Tongue (tissue), 2 donors: ENCODE data around the gene SPNS3. TPM values are rescaled to one million over a fixed set of nuclear protein-coding genes. Genes with fewer than 3 reads are reported as not detected.

Experiments used
- DNase-seq: peaks from one replicate; pipeline ENCODE4 v3.0.0-alpha.2; 2015
- total RNA-seq: library from RNA; depleted of rRNA; stranded (reverse); fragments of >200 nt; gene quantifications from one replicate; pipeline ENCODE4 v1.2.3, GENCODE V29; 2014

The SPNS3 gene
- total RNA-seq, 1 donor from 2014 or later = 1.1 TPM

- no peak for DNase-seq
These were observed 6.2 kb upstream of the SPNS3 start for GRCh38 chr17:4427505-4427904.

GRCh38 chr17:4436381-4436780 is 2.6 kb downstream of the SPNS3 start:
- DNase-seq = no peak

GRCh38 chr17:4436846-4437245 is 3.1 kb downstream of the SPNS3 start:
- no peak for DNase-seq

- no peak for DNase-seq
These were observed 4.6 kb downstream of the SPNS3 start for GRCh38 chr17:4438162-4438944.

GRCh38 chr17:4440021-4440420 is 6.3 kb downstream of the SPNS3 start:
- DNase-seq = no peak

- peak; percentile 71 for DNase-seq
These were observed 7.2 kb downstream of the SPNS3 start for GRCh38 chr17:4440690-4441686.

- DNase-seq = no peak
These were observed 8.8 kb downstream of the SPNS3 start for GRCh38 chr17:4442582-4442981.

- no peak for DNase-seq
These were observed 9.7 kb downstream of the SPNS3 start for GRCh38 chr17:4443476-4443875.

GRCh38 chr17:4444782-4445473 is 11.2 kb downstream of the SPNS3 start:
- DNase-seq = no peak

- DNase-seq = no peak
These were observed 12.0 kb downstream of the SPNS3 start for GRCh38 chr17:4445731-4446130.

- no peak for DNase-seq
These were observed 12.8 kb downstream of the SPNS3 start for GRCh38 chr17:4446326-4447071.

GRCh38 chr17:4448197-4448980 is 14.6 kb downstream of the SPNS3 start:
- DNase-seq = no peak

GRCh38 chr17:4449736-4450135 is 16.0 kb downstream of the SPNS3 start:
- no peak for DNase-seq

- no peak for DNase-seq
These were observed 17.1 kb downstream of the SPNS3 start for GRCh38 chr17:4450710-4451316.

- no peak for DNase-seq
These were observed 20.3 kb downstream of the SPNS3 start for GRCh38 chr17:4453812-4454591.

- DNase-seq = no peak
These were observed 26.9 kb downstream of the SPNS3 start for GRCh38 chr17:4460661-4461060.

- no peak for DNase-seq
These were observed 30.2 kb downstream of the SPNS3 start for GRCh38 chr17:4463818-4464476.

GRCh38 chr17:4465786-4466185 is 32.0 kb downstream of the SPNS3 start:
- DNase-seq = no peak

GRCh38 chr17:4467287-4467686 is 33.5 kb downstream of the SPNS3 start:
- DNase-seq = no peak
